Measurements from ENCODE around the gene ASPRV1. TPM values are rescaled to one million over a fixed set of nuclear protein-coding genes. Genes with fewer than 3 reads are reported as not detected.
A peak's percentile ranks its signal among the peaks of the same experiment; 100 is the strongest.

Gene ASPRV1
- total RNA-seq, 1 donor from 2014 or later, result 1.1 TPM

DNA sequence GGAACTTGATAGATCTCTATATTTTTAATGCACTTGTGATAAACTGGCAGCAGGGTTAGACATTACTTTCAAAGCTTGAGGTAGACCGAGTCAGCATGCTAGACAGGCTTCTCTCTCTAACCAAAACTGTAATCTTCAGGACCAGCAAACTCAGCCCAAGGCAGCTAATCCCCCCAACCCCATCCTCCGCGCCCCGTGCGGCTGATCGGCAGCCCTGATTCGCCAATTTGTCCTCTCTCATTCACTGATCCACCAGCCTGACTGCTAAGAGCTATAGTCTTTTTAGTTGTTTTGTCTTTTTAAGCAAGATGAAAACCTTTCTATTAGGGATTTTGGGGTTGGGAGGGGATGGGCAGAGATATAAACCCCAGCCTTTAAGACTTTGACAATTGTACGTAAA, 20.7 kb downstream of the ASPRV1 start:
- no peak overlapping the region for H3K27ac Mint-ChIP-seq
- H3K4me3 Mint-ChIP-seq (ENCODE audit: low read depth), result no peak overlapping the region
- peaks cover 72% of the 10 kb centered on the region for H3K36me3 Mint-ChIP-seq (ENCODE audit: low read depth)
- H3K9me3 Mint-ChIP-seq, result no peaks in the 10 kb centered on the region
- H3K4me1 Mint-ChIP-seq (ENCODE audit: low read depth), result peaks cover 23% of the 10 kb centered on the region
- intact Hi-C loops (cut with micrococcal nuclease), result no loop called here
- no peak for DNase-seq (ENCODE audit: low spot score)
- no peaks in the 10 kb centered on the region for H3K27me3 Mint-ChIP-seq (ENCODE audit: low read depth)

DNA sequence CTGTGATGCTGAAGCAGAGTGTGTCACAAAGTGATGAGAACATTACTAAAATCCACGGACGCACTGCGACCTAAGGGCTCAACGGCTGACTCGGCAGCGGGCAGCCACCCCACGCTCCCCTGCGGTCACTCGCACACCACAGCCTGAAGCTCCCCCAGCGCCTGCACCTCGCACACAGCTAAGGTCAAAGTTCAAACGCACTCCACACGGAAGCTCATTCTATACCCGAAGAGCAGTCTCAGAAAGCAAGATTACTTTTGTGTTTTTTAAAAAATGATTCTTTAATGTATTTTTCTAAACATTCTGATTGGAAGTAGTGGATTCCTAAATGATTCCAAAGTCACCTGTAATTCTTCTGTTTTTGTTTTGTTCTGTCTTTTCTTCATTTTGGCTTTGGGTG, 21.7 kb downstream of the ASPRV1 start:
- Mint-ChIP-seq H3K27ac (no peak overlapping the region), H3K36me3 (ENCODE audit: low read depth) (peaks cover 76% of the 10 kb centered on the region), H3K9me3 (no peaks in the 10 kb centered on the region), H3K27me3 (ENCODE audit: low read depth) (no peaks in the 10 kb centered on the region), H3K4me1 (ENCODE audit: low read depth) (peaks cover 14% of the 10 kb centered on the region), H3K4me3 (ENCODE audit: low read depth) (no peak overlapping the region)
- intact Hi-C loops (cut with micrococcal nuclease), result no loop called here
- DNase-seq (ENCODE audit: low spot score), result no peak

DNA sequence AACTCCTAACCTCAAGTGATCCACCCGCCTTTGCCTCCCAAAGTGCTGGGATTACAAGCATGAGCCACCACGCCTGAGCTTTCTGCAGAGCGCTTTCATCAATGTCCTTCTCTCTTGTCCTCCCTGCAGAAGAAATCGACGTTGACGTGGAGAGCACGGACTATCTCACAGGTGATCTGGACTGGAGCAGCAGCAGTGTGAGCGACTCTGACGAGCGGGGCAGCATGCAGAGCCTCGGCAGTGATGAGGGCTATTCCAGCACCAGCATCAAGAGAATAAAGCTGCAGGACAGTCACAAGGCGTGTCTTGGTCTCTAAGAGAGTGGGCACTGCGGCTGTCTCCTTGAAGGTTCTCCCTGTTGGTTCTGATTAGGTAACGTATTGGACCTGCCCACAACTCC, 23.5 kb downstream of the ASPRV1 start:
- H3K9me3 Mint-ChIP-seq, result no peaks in the 10 kb centered on the region

DNA sequence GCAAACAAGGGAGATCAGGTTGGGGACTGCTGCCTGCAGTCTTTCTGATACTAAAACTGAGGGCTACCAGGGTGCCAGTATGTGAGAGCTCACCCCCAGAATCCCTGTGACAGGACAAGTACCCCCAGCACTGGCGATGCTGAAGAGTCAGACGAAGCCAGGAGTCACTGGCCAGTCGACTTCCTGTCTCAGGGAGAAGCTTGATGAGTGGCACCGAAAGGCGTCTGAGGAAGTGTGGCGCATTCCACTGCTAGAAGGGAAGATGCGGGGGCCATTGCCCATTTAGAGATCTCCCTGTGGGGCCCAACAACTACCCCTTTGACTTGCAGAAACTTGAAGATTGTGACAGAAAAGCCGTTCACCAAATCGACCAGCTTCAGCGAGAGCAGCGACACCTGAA, 24.5 kb downstream of the ASPRV1 start:
- Mint-ChIP-seq H3K36me3 (ENCODE audit: low read depth) (peaks cover 64% of the 10 kb centered on the region), H3K9me3 (no peaks in the 10 kb centered on the region), H3K27ac (no peak overlapping the region), H3K4me1 (ENCODE audit: low read depth) (peaks cover 21% of the 10 kb centered on the region), H3K27me3 (ENCODE audit: low read depth) (no peaks in the 10 kb centered on the region), H3K4me3 (ENCODE audit: low read depth) (no peak overlapping the region)
- DNase-seq (ENCODE audit: low spot score), result no peak
- intact Hi-C loops (cut with micrococcal nuclease), result no loop called here

More for the DNA sequence above, 23.5 kb downstream of the ASPRV1 start:
- H3K36me3 Mint-ChIP-seq (ENCODE audit: low read depth), result peaks cover 67% of the 10 kb centered on the region
- intact Hi-C loops (cut with micrococcal nuclease), result no loop called here
- H3K4me3 Mint-ChIP-seq (ENCODE audit: low read depth), result no peak overlapping the region
- no peak for DNase-seq (ENCODE audit: low spot score)
- H3K27ac Mint-ChIP-seq, result no peak overlapping the region
- no peaks in the 10 kb centered on the region for H3K27me3 Mint-ChIP-seq (ENCODE audit: low read depth)
- H3K4me1 Mint-ChIP-seq (ENCODE audit: low read depth), result peaks cover 14% of the 10 kb centered on the region

DNA sequence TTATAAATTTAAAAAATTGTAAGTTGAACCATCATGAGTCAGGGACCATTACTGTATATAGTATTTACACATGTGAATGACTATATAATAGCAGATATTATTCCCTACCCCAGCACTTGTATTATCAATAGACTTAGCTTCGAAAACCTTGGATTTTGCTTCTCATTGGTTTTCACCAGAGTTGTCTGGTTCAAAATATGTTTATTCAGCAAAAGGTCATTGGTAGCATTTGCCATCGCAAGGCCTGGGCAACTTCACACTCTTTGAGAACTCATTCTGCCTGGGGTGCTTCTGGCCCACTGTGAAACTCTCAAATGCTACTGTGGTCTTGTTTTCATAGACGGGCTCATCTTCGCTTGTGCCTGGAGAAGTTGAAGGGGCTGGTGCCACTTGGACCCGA, 26.4 kb downstream of the ASPRV1 start:
- Mint-ChIP-seq H3K36me3 (ENCODE audit: low read depth) (peaks cover 56% of the 10 kb centered on the region), H3K9me3 (no peaks in the 10 kb centered on the region), H3K27ac (no peak overlapping the region), H3K4me1 (ENCODE audit: low read depth) (peaks cover 25% of the 10 kb centered on the region), H3K4me3 (ENCODE audit: low read depth) (no peak overlapping the region), H3K27me3 (ENCODE audit: low read depth) (no peaks in the 10 kb centered on the region)
- DNase-seq (ENCODE audit: low spot score), result no peak
- intact Hi-C loops (cut with micrococcal nuclease), result no loop called here

DNA sequence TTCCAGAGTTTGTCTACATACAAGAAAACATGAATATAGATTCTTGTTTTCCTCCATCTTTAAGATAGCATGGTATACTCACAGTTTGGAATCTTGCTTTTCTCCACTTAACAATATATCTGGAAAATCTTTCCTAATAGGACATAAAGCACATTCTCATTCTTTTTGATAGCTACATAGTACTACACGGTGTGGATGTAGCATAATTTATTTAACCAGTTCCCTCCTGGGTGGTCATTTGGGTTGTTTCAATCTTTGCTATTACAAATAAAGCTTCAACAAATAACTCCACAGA, 26.9 kb downstream of the ASPRV1 start:
- Mint-ChIP-seq H3K9me3 (no peaks in the 10 kb centered on the region), H3K36me3 (ENCODE audit: low read depth) (peaks cover 53% of the 10 kb centered on the region), H3K4me1 (ENCODE audit: low read depth) (peaks cover 25% of the 10 kb centered on the region), H3K27me3 (ENCODE audit: low read depth) (no peaks in the 10 kb centered on the region), H3K27ac (peak overlapping the region; percentile 25), H3K4me3 (ENCODE audit: low read depth) (no peak overlapping the region)
- DNase-seq (ENCODE audit: low spot score), result no peak
- intact Hi-C loops (cut with micrococcal nuclease), result loop anchor here (5.0 kb wide), 1 partner anchor 133 kb away; no protein-coding TSS in a partner anchor

DNA sequence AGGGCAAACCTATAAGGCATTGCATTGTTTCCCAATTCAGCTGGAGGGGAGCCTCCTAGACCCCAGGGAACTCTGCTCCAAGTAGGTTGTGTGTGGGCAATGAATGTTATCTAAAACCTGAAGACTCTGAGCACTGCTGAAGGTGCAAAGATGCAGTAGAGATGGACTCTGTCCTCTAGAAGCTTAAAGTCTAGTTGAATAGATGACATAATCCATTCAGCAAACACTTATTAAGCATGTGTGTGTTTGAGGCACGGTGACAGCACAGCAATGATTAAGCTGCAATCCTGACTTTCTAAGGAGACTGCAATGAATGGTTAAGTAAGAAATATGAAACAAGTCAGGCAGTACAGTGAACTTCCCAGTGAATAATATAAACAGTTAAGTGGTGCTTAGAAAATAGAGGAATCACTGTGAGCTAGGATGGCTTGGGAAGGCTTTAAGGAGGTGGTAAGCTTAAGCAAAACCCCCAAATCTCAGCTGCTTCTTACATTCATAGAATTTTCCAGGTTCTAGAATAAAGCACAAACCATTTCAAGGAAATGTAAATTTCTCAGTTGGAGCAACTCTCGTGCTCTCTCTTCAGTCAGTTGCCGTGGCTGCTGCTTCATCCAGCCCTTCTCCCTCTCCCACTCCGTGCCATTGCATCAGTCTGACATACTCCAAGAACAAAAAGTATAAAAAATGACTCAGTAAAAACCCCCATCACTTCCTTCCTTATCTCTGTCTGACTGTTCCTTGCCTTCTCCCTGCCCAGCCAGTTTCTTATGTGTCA, 27.4 kb downstream of the ASPRV1 start:
- intact Hi-C loops (cut with micrococcal nuclease), result loop anchor here (5.0 kb wide), 1 partner anchor 133 kb away; no protein-coding TSS in a partner anchor
- no peaks in the 10 kb centered on the region for H3K27me3 Mint-ChIP-seq (ENCODE audit: low read depth)
- H3K36me3 Mint-ChIP-seq (ENCODE audit: low read depth), result peaks cover 52% of the 10 kb centered on the region
- H3K4me1 Mint-ChIP-seq (ENCODE audit: low read depth), result peaks cover 25% of the 10 kb centered on the region
- H3K4me3 Mint-ChIP-seq (ENCODE audit: low read depth), result no peak overlapping the region
- H3K27ac Mint-ChIP-seq, result peak overlapping the region; percentile 25
- H3K9me3 Mint-ChIP-seq, result no peaks in the 10 kb centered on the region
- DNase-seq (ENCODE audit: low spot score), result no peak

DNA sequence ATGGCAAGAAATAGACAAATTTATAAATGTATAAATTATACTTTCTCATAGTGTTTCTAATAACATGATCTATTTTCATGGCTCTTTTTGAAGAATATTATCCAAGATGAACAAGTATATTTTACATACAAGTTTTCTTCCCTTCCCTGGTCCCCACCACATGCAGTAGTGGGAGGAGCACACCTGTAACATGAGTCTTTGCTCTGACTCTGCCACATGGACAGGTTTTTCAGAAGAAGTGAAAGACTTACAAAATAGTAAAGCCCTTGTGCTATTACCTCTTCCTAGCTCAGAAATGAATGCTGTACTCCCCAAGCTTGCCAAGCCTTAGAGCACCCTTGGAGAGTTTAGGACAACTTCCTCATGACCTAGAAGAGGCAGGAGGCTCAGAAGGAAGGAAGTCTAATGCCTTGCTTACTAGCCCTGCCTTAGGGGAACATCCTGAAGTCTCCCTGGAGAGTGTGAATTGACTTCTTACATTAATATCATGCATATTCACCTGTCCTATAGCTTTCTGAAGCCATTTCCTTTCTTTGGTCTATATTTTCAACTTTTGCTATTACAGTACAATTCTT, 28.1 kb downstream of the ASPRV1 start:
- Mint-ChIP-seq H3K36me3 (ENCODE audit: low read depth) (peaks cover 46% of the 10 kb centered on the region), H3K27me3 (ENCODE audit: low read depth) (no peaks in the 10 kb centered on the region), H3K4me1 (ENCODE audit: low read depth) (peaks cover 25% of the 10 kb centered on the region), H3K4me3 (ENCODE audit: low read depth) (no peak overlapping the region), H3K27ac (no peak overlapping the region), H3K9me3 (no peaks in the 10 kb centered on the region)
- intact Hi-C loops (cut with micrococcal nuclease), result loop anchor here (5.0 kb wide), 1 partner anchor 134 kb away; no protein-coding TSS in a partner anchor
- no peak for DNase-seq (ENCODE audit: low spot score)

DNA sequence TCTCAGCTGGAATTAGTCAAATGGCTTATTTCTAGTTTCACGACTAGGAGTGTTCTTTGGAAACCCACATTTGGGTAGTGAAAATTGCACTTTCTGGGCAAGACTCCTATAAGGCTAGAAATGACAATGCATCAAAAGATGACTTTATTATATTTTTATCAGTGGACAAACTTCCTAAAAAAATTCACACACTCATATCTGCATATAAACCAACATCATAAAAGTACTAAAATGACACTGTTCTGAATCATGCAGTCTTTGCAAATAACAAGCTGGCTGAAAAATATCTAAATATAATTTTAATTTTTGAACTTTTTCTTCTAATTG, 28.9 kb downstream of the ASPRV1 start:
- Mint-ChIP-seq H3K4me1 (ENCODE audit: low read depth) (peaks cover 25% of the 10 kb centered on the region), H3K4me3 (ENCODE audit: low read depth) (no peak overlapping the region), H3K36me3 (ENCODE audit: low read depth) (peaks cover 45% of the 10 kb centered on the region), H3K27me3 (ENCODE audit: low read depth) (no peaks in the 10 kb centered on the region), H3K9me3 (no peaks in the 10 kb centered on the region), H3K27ac (peak overlapping the region; percentile 64)
- intact Hi-C loops (cut with micrococcal nuclease), result loop anchor here (5.0 kb wide), 1 partner anchor 135 kb away; no protein-coding TSS in a partner anchor
- no peak for DNase-seq (ENCODE audit: low spot score)

DNA sequence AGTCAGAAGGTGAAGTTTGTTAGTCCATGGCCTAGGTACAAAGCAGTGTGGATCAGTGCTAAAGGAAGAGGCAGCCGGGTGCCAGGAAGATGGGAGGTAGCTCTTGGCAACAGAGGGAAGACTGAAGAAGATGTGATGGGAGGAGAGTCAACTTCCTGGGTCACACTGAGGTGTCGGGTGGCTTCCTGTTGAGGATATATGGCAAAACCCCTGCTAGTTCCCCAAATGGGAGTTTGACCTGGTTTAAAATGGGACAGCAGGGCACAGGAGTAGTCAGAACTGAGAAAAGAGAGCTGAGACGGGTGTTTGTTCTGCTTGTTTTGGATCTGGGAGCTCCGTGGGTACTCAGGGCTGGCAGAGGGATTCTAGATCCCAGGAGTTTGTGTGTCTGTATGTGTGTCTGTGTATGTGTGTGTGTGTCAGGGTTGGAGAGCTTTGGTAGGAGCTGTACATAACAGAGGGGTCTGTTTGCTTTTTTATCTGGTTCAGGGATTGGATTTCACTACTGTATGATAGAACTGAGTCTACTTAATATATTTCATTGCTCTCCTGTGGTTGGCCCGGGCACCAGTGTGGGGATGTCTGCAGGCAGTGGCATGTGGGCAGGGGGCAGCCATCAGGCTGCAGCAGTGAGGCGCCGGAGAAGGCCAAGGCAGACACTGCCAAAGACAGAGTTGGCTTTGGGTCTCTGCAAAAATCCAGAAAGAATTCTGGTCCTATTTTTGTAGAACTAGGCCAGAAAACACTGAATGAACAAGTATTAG, 29.4 kb downstream of the ASPRV1 start:
- intact Hi-C loops (cut with micrococcal nuclease), result loop anchor here (5.0 kb wide), 1 partner anchor 135 kb away; no protein-coding TSS in a partner anchor
- Mint-ChIP-seq H3K27me3 (ENCODE audit: low read depth) (no peaks in the 10 kb centered on the region), H3K27ac (peak overlapping the region; percentile 64), H3K9me3 (no peaks in the 10 kb centered on the region), H3K4me3 (ENCODE audit: low read depth) (no peak overlapping the region), H3K36me3 (ENCODE audit: low read depth) (peaks cover 44% of the 10 kb centered on the region), H3K4me1 (ENCODE audit: low read depth) (peaks cover 28% of the 10 kb centered on the region)
- no peak for DNase-seq (ENCODE audit: low spot score)

DNA sequence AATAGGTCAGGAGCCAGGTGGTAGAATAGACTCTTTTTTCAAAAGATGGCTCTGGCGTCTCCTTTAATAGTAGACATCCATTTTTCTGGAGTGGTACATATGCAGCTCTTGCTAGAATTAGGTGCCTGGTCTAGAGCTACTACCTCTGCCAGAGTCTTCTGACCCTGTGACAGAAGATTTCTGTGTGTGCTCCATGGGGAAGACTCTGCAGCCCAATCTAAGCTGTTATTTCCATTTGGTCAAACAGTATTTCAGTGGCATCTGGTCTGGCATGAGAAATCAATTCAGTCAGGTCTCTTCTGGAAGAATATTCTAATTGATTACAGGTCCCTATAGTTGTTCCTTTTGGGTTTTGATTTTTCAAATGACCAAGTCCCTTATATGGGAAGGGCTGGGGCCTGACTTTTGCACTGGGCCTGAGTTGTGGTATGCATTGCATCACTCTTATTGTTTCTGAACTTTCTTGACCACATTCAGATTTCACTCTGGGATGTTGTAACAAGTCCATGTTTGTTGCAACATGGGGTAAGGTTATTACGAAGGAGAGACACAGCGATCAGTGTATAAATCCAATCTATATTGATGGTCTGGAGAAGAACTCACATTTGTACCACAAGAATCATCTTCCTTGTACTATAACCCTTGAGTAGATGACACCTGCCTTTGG, 34.4 kb downstream of the ASPRV1 start:
- peaks cover 50% of the 10 kb centered on the region for H3K36me3 Mint-ChIP-seq (ENCODE audit: low read depth)
- intact Hi-C loops (cut with micrococcal nuclease), result no loop called here
- H3K27ac Mint-ChIP-seq, result no peak overlapping the region

DNA sequence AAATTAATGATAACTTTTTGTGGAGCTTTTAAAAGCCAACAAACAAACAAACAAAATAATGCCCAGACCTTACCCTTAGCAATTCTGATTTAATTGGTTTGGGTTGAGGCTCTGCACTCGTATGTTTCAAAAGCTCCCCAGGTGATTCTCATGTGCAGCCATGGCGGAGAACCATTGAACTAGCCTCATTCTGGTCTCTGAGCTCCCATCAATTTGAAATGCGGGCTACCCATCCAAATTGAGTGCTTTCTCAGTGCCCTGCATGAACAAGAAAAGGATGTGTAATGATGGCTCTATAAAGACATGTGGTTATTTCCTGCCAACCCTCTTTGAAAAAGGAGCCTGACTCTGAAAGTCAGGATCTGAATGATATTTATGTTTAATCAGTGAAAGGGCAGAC, 38.3 kb downstream of the ASPRV1 start:
- Mint-ChIP-seq H3K9me3 (no peaks in the 10 kb centered on the region), H3K36me3 (ENCODE audit: low read depth) (peaks cover 55% of the 10 kb centered on the region), H3K27me3 (ENCODE audit: low read depth) (no peaks in the 10 kb centered on the region), H3K4me1 (ENCODE audit: low read depth) (peaks cover 25% of the 10 kb centered on the region), H3K4me3 (ENCODE audit: low read depth) (no peak overlapping the region), H3K27ac (no peak overlapping the region)
- intact Hi-C loops (cut with micrococcal nuclease), result no loop called here
- no peak for DNase-seq (ENCODE audit: low spot score)

More for the DNA sequence above, 34.4 kb downstream of the ASPRV1 start:
- no peak for DNase-seq (ENCODE audit: low spot score)
- no peaks in the 10 kb centered on the region for H3K27me3 Mint-ChIP-seq (ENCODE audit: low read depth)
- H3K4me3 Mint-ChIP-seq (ENCODE audit: low read depth), result no peak overlapping the region
- H3K9me3 Mint-ChIP-seq, result no peaks in the 10 kb centered on the region
- peaks cover 26% of the 10 kb centered on the region for H3K4me1 Mint-ChIP-seq (ENCODE audit: low read depth)

Measured in activated T-helper 2 cell treated with anti-CD3 and anti-CD28 coated beads, Interferon-gamma antibody, Interleukin-2, Interleukin-4, amounts not matched to agents 10 μg/mL and 5 μg/mL and 100 μg/mL, durations not matched to agents 14 hours and 24 hours and 36 hours (primary cell).